ENCODE measurements around the gene HNF4A.

DNA sequence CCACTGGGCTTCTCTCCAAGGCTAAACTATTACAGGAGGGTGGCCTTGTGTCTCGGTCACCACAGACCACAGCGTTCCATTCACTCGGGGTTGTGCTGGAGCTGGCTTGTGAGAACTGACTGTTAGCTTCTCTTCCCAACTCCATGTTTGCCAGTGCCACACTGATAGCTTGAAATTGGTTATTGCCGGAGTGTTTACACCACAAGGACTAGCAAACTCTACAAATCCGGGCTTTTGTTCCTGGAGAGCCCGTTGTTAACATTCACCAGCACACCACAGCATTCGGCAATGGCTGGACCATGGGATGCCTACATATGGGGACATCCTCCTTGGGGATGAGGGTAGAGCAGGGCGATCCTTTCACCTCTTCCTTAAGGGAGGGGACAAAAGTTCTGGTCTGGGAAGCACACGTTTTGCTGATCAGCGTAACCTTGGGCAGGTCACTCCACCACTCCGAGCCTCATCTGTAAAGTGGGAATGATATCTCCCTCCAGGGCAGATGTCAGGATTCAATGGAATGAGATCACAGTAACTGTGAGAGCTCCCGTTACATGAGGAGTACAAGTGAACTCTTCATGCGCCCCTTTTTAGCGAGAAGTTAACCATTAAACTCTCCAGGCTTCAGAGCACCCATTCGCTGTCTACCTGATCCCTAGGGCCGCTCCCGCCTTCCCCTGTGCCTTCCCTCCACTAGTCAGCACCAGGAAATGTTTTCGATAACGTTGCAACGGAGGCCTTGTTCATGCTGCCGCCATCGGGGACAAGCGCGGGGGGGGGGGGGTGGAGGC lies 78.4 kb downstream of the HNF4A start:
- TF ChIP-seq, protein P1, sequence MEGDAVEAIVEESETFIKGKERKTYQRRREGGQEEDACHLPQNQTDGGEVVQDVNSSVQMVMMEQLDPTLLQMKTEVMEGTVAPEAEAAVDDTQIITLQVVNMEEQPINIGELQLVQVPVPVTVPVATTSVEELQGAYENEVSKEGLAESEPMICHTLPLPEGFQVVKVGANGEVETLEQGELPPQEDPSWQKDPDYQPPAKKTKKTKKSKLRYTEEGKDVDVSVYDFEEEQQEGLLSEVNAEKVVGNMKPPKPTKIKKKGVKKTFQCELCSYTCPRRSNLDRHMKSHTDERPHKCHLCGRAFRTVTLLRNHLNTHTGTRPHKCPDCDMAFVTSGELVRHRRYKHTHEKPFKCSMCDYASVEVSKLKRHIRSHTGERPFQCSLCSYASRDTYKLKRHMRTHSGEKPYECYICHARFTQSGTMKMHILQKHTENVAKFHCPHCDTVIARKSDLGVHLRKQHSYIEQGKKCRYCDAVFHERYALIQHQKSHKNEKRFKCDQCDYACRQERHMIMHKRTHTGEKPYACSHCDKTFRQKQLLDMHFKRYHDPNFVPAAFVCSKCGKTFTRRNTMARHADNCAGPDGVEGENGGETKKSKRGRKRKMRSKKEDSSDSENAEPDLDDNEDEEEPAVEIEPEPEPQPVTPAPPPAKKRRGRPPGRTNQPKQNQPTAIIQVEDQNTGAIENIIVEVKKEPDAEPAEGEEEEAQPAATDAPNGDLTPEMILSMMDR (IDR thresholded peaks at IDR 0.05), result no peak
- TF ChIP-seq POLR2A (IDR thresholded peaks at IDR 0.05), result no peak

Data from body of pancreas (tissue), 4 donors.